Lung microvascular endothelial cell (primary cell): ENCODE results near the gene CLIC2. TPM values are rescaled to one million over a fixed set of nuclear protein-coding genes. Genes with fewer than 3 reads are reported as not detected.

Experiments used
- DNase-seq, 2 donors: peaks; one replicate each; pipeline versions ENCODE4 v3.0.0 to v3.0.0-alpha.2; 2010; ENCODE audit warnings: low read depth in 2 of 2
- total RNA-seq: library from RNA; depleted of rRNA; stranded (reverse); fragments of >200 nt; gene quantifications from 2 replicates; pipeline ENCODE4 v1.2.1, GENCODE V29; 2014

Gene CLIC2
- total RNA-seq, 1 donor from 2014 or later: 11.7 TPM

DNA sequence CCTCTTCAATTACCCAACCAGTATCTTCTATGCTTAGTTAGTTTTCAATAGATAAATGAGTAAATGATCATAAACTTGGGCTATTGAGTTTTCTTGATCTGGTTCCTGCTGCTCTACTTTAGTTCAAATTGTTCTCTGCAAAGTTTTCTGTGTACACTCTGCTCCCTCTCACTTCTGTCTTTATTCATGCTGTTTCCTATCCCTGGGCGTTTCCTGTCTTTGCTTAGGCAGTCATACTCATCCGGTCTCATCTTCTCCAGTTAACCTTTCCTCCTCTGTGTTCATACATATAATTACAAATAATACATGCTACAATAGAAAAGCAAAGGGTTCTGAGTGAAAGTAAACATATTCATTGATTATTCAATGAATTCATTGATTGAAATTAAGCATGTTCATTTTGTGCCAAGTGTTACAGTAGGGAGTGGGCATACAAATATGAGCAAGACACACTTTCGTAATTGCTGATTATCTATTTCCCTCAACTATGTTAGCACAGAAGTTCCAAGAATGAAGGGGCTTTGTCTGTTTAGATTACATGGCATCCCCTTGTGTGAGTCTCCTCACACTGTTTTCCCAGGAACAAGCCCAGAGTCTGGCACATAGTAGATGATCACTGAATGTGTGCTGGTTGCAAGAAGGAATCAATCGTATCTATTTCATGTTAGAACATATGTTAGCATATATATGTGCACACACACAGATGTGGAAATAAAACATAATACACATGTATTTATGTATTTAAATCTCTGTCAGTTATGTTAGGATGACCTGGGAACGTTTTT is 71.3 kb downstream of the CLIC2 start:
- DNase-seq: no peak

DNA sequence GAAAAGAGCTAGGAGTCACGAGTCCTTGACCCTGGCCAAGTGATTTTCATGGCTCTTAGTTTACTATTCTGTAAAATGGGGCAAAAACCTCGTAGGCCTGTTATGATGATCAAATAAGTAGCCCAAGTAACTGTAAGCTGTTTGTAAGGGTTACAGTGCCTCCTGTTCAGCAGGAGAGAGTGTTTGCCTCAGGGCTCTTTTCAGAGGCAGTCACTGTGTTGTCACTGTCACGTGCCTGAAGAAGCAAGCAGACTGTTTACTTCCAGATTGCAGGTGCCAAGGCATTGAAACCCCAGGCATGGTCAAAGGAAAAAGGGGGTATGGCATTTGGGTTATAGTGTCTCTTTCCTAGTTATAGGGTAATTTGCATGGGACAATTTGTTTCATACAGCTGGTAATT is 74.7 kb downstream of the CLIC2 start:
- DNase-seq: no peak

DNA sequence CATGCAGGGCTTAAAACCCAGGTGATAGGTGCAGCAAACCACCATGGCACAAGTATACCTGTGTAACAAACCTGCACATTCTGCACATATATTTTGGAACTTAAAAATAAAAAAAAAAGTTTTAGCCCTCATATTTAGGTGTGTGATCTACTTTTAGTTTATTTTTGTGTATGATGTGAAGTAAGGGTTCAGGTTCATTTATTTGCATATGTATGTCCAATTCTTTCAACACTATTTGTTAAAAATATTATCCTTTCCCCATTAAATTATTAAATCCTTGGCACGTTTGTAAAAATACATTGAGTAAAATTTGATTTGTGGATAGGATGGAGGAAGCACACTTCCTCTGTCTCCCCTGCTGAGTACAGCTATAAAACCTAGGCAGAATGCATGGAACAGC is 83.0 kb downstream of the CLIC2 start:
- DNase-seq: no peak

DNA sequence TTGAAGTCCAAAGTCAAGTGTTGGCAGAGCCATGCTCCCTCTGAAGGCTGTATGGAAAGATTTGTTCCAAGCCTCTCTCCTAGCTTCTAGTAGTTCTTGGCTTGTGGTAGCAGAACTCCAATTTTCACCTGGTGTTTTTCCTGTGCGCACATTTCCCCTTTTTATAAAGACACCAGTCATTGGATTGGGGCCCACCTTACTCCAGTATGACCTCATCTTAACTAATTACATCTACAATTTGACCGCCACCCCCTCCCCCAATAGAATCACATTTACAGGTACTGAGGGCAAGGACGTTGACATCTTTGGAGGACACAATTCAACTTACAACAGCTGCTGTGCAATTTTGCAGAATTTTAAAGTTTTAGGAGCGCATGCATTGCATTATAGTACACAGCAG is 86.9 kb downstream of the CLIC2 start:
- DNase-seq: no peak

DNA sequence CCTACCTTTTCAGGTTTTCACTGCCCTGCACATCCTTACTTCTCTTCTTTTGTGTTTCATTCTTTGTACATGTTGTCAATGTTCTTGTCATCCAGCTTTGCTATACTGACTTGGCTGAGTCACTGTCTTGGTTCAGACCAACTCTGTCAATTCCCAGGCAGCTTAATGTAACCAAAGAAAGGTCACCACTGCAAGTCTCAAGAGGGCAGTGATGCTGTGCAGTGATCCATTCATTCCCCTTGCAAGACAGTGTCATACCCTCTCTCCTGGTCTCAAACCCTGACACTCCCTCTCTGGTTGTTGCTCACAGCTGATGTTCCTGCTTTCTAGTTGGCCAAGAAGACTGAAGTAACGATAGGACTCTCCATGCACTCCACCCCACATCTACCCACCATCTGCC is 87.7 kb downstream of the CLIC2 start:
- no peak for DNase-seq

DNA sequence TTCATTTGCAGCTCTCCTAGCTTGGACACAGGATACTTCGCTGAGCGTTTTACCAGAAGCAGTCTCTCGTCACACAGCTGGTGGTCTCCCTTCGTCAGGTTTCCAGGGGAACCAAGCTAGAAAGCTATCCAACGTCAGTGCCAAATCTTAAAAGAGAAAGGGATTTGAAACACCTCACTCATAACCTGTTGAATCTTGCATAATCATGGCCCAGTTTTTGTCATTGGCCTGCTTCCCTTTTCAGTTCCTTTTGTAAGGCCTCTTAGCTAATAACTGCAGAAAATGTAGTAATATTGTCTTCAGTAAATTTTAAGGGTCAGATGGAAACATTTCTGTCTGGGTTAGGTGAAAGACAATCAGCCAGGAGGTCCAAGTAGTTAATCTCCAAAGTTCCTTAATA is 92.1 kb downstream of the CLIC2 start:
- no peak for DNase-seq

DNA sequence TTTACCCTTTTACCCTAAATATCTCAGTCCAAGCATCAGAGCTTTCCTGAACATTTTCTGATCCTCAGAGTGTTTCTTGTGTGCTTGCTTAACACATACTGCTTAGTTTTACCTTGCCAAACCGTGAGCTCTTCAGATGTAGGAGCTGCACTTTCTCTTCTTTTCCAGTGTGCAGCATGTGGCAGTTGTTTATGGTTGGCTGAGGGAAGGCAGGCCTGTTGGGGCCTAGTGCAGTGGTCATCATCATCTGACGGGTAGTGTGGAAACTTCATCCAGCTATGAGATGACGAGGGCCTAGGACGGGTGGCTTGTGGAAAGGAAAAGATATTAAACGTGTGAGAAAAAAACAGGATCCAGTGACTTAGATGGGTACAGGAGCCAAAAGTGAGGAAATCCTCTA is 96.7 kb downstream of the CLIC2 start:
- no peak for DNase-seq

DNA sequence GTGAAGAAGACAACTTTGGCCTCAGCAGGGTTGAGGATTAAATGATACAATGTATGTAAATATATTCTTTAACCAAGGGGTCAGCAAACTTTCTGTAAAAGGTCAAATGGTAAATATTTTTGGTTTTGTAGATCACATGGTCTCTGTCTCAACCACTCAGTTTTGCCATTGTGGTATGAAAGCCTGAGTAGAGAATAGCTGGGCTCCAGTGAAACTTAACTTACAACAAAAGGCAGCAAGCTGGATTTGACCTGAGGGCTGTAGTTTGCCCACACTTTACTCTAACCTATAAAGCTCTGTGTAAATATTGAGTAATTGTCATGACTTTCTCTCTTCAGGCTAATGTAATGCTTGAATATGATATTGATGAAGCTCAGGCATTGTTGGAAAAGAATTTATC is 98.5 kb downstream of the CLIC2 start:
- no peak for DNase-seq

DNA sequence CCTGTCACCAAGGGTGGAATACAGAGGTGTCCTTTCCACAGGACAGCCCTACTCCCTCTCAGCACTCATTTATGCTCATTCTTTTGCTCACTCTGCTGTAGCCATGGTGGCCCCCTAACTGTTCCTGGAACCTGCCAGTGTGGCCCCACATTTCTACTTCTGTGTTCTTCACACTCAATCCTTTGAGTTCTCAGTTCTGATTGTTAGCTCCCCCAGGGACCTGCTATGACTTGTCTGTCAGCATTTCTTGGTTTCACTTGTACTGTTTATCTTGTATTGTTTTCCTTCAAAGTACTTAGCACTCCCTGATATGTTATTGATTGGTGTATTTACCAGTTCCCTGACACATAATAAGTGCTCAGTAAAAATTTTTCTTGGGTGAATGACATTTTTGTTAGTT is 103.3 kb downstream of the CLIC2 start:
- no peak for DNase-seq

Other genes starting within 250 kb of the CLIC2 start
- 45.8 and 46.4 TPM in 2 replicates for gene VBP1, start 118.2 kb downstream of the CLIC2 start, total RNA-seq
- gene RAB39B, start 70.1 kb downstream of the CLIC2 start, total RNA-seq: 0.20 and 0.22 TPM in 2 replicates
- gene F8A2, start 47.5 kb upstream of the CLIC2 start, total RNA-seq: not detected in 2 replicates
- gene F8A3, start 124.0 kb upstream of the CLIC2 start, total RNA-seq: 0.44 and 0.60 TPM in 2 replicates